ENCODE data around the gene SIT1. TPM values are rescaled to one million over a fixed set of nuclear protein-coding genes. Genes with fewer than 3 reads are reported as not detected.
"Not testable (repeated sequence)": the region's sequence is repeated elsewhere in the genome, so short reads cannot be mapped to it uniquely, and the experiment has no call there.

SIT1 gene
- total RNA-seq, 6 experiments from 2014 or later: 0.18 to 0.58 (median 0.37) TPM; not detected in 1

- DNase-seq (peak in 1 of 3 donors; percentile 34), ATAC-seq (peak; percentile 23 to 31 (median 28))
- H3K27ac ChIP-seq: peak overlapping the region; percentile 67 to 80 (median 75)
- H3K27me3 ChIP-seq: no peaks in the 10 kb centered on the region
- no peaks in the 10 kb centered on the region for H3K36me3 ChIP-seq
- H3K9me3 ChIP-seq: no peaks in the 10 kb centered on the region
- H3K4me1 ChIP-seq: no peaks in the 10 kb centered on the region
- intact Hi-C loops (cut with DNase I): no loop called here
- no peak for TF ChIP-seq POLR2A (IDR thresholded peaks at IDR 0.05)
- no peak for TF ChIP-seq CTCF (IDR thresholded peaks at IDR 0.05)
- H3K4me3 ChIP-seq: peak overlapping the region; percentile 50 to 73 (median 57)
- WGBS (ENCODE audit: insufficient coverage, low coverage, low lambda C conversion rate, missing lambda C conversion rate): 0% methylated on average over 8 of the region's 11 CpGs
Observed at GRCh38 chr9:35646153-35646532, 4.6 kb downstream of the SIT1 start.

- H3K36me3 ChIP-seq; ATAC-seq; H3K4me1 ChIP-seq; intact Hi-C loops (cut with DNase I); H3K9me3 ChIP-seq; H3K27me3 ChIP-seq; DNase-seq: not testable (repeated sequence)
- 44% methylated on average over 10 of the region's 10 CpGs for WGBS (ENCODE audit: insufficient coverage, low coverage, low lambda C conversion rate, missing lambda C conversion rate)
- H3K27ac ChIP-seq: peak overlapping the region; percentile 67 to 80 (median 75)
- peak overlapping the region in 1 of 3 donors; percentile 73 for H3K4me3 ChIP-seq
Observed at GRCh38 chr9:35645736-35646135, 5.0 kb downstream of the SIT1 start.

GRCh38 chr9:35643046-35643445, 7.7 kb downstream of the SIT1 start:
- no peaks in the 10 kb centered on the region for H3K27me3 ChIP-seq
- DNase-seq: no peak
- no peaks in the 10 kb centered on the region for H3K9me3 ChIP-seq
- ATAC-seq: no peak
- intact Hi-C loops (cut with DNase I): no loop called here
- no peak overlapping the region for H3K27ac ChIP-seq
- WGBS (ENCODE audit: insufficient coverage, low coverage, low lambda C conversion rate, missing lambda C conversion rate): 91% methylated on average over 6 of the region's 12 CpGs
- H3K4me3 ChIP-seq: no peak overlapping the region
- TF ChIP-seq POLR2A (IDR thresholded peaks at IDR 0.05) (no peak), CTCF (IDR thresholded peaks at IDR 0.05) (no peak)
- no peaks in the 10 kb centered on the region for H3K4me1 ChIP-seq
- H3K36me3 ChIP-seq: no peaks in the 10 kb centered on the region

- H3K27me3 ChIP-seq; H3K4me1 ChIP-seq; H3K36me3 ChIP-seq; DNase-seq; intact Hi-C loops (cut with DNase I); H3K9me3 ChIP-seq; ATAC-seq; H3K4me3 ChIP-seq; H3K27ac ChIP-seq: not testable (repeated sequence)
- WGBS (ENCODE audit: insufficient coverage, low coverage, low lambda C conversion rate, missing lambda C conversion rate): 73% methylated on average over 3 of the region's 3 CpGs
Observed at GRCh38 chr9:35641478-35641877, 9.3 kb downstream of the SIT1 start.

- H3K4me1 ChIP-seq; H3K36me3 ChIP-seq; H3K27ac ChIP-seq; H3K4me3 ChIP-seq; ATAC-seq; H3K9me3 ChIP-seq; H3K27me3 ChIP-seq; intact Hi-C loops (cut with DNase I); DNase-seq: not testable (repeated sequence)
- 97% methylated on average over 6 of the region's 15 CpGs for WGBS (ENCODE audit: insufficient coverage, low coverage, low lambda C conversion rate, missing lambda C conversion rate)
Observed at GRCh38 chr9:35640431-35640830, 10.3 kb downstream of the SIT1 start.

GRCh38 chr9:35639631-35640030, 11.1 kb downstream of the SIT1 start:
- no peaks in the 10 kb centered on the region for H3K9me3 ChIP-seq
- no peaks in the 10 kb centered on the region for H3K36me3 ChIP-seq
- H3K27ac ChIP-seq: no peak overlapping the region
- ATAC-seq (no peak), DNase-seq (no peak)
- TF ChIP-seq POLR2A (IDR thresholded peaks at IDR 0.05): no peak
- TF ChIP-seq CTCF (IDR thresholded peaks at IDR 0.05): no peak
- H3K4me3 ChIP-seq: no peak overlapping the region
- WGBS (ENCODE audit: insufficient coverage, low coverage, low lambda C conversion rate, missing lambda C conversion rate): 68% methylated on average over 1 of the region's 1 CpG
- intact Hi-C loops (cut with DNase I): no loop called here
- no peaks in the 10 kb centered on the region for H3K27me3 ChIP-seq
- H3K4me1 ChIP-seq: no peaks in the 10 kb centered on the region

- ATAC-seq: peak in 1 of 4 donors; percentile 23
- H3K4me3 ChIP-seq; H3K9me3 ChIP-seq; DNase-seq; H3K4me1 ChIP-seq; H3K27ac ChIP-seq; H3K27me3 ChIP-seq; H3K36me3 ChIP-seq; intact Hi-C loops (cut with DNase I): not testable (repeated sequence)
- 47% methylated on average over 1 of the region's 1 CpG for WGBS (ENCODE audit: insufficient coverage, low coverage, low lambda C conversion rate, missing lambda C conversion rate)
Observed at GRCh38 chr9:35639225-35639624, 11.5 kb downstream of the SIT1 start.

- WGBS (ENCODE audit: insufficient coverage, low coverage, low lambda C conversion rate, missing lambda C conversion rate): 59% methylated on average over 6 of the region's 8 CpGs
- H3K27me3 ChIP-seq; H3K4me1 ChIP-seq; DNase-seq; H3K36me3 ChIP-seq; H3K27ac ChIP-seq; ATAC-seq; H3K9me3 ChIP-seq; intact Hi-C loops (cut with DNase I); H3K4me3 ChIP-seq: not testable (repeated sequence)
Observed at GRCh38 chr9:35638751-35639150, 12.0 kb downstream of the SIT1 start.

- intact Hi-C loops (cut with DNase I); H3K4me1 ChIP-seq: not testable (repeated sequence)
Observed at GRCh38 chr9:35637427-35637955, 13.2 kb downstream of the SIT1 start.

More at GRCh38 chr9:35637427-35637955, 13.2 kb downstream of the SIT1 start:
- WGBS (ENCODE audit: insufficient coverage, low coverage, low lambda C conversion rate, missing lambda C conversion rate): 96% methylated on average over 7 of the region's 9 CpGs
- not testable (repeated sequence) for ATAC-seq, H3K36me3 ChIP-seq, H3K9me3 ChIP-seq, H3K4me3 ChIP-seq, H3K27me3 ChIP-seq, DNase-seq, H3K27ac ChIP-seq

Data from right lobe of liver (tissue), 6 donors.